Neuronal stem cell (in vitro differentiated cells): ENCODE data around the gene SLC16A14. TPM values are rescaled to one million over a fixed set of nuclear protein-coding genes. Genes with fewer than 3 reads are reported as not detected.

Experiments used
- DNase-seq: peaks from one replicate; pipeline ENCODE4 v3.0.0-alpha.2; 2013; ENCODE audit warnings: low spot score
- H2AFZ ChIP-seq: one replicate; pipeline ENCODE4 v1.6.1; 2013; ENCODE audit warnings: mild to moderate bottlenecking, low read length, inconsistent platforms
- H2AK5ac ChIP-seq: 2 replicates; pipeline ENCODE4 v1.6.1; 2013; ENCODE audit warnings: low read depth, mild to moderate bottlenecking, inconsistent platforms, low read length, moderate library complexity, mixed read lengths
- H2BK120ac ChIP-seq: 2 replicates; pipeline ENCODE4 v1.6.1; 2013; ENCODE audit warnings: low read depth, mild to moderate bottlenecking, inconsistent platforms, low read length, moderate library complexity, mixed read lengths
- H2BK12ac ChIP-seq: one replicate; pipeline ENCODE4 v1.6.1; 2013; ENCODE audit warnings: low read length, inconsistent platforms
- H2BK15ac ChIP-seq: 2 replicates; pipeline ENCODE4 v1.6.1; 2013; ENCODE audit warnings: mild to moderate bottlenecking, low read length, inconsistent platforms, mixed read lengths
- H2BK5ac ChIP-seq: one replicate; pipeline ENCODE4 v1.6.1; 2013; ENCODE audit warnings: inconsistent platforms, mild to moderate bottlenecking, low read length, moderate library complexity
- H3K14ac ChIP-seq: one replicate; pipeline ENCODE4 v1.6.1; 2013; ENCODE audit warnings: low read length, inconsistent platforms
- H3K18ac ChIP-seq: 2 replicates; pipeline ENCODE4 v1.6.1; 2013; ENCODE audit warnings: low read length, inconsistent platforms
- H3K23ac ChIP-seq: 2 replicates; pipeline ENCODE4 v1.6.1; 2013; ENCODE audit warnings: low read depth, mild to moderate bottlenecking, mixed read lengths, low read length, inconsistent platforms; ENCODE audit not compliant: poor library complexity
- H3K27ac ChIP-seq: replicated peaks from 3 replicates; pipeline ENCODE4 v1.5.1; 2013; ENCODE audit warnings: low read length, inconsistent platforms
- H3K27me3 ChIP-seq, 3 experiments: 2 replicates each; pipeline ENCODE4 v1.6.1; 2013; ENCODE audit warnings: low read length in 3 of 3, mild to moderate bottlenecking in 2 of 3, inconsistent platforms in 1 of 3, low read depth in 1 of 3, mixed read lengths in 1 of 3, moderate library complexity in 1 of 3; ENCODE audit not compliant: control insufficient read depth in 3 of 3, insufficient read depth in 3 of 3
- H3K36me3 ChIP-seq, 2 donors: replicated peaks in 1 of 2; 2 replicates each; pipeline ENCODE4 v1.6.1; 2013; ENCODE audit warnings: low read length in 2 of 2; ENCODE audit not compliant: control insufficient read depth in 2 of 2, insufficient read depth in 2 of 2
- H3K4ac ChIP-seq: 2 replicates; pipeline ENCODE4 v1.6.1; 2013; ENCODE audit warnings: inconsistent platforms, mild to moderate bottlenecking, low read length, moderate library complexity
- H3K4me1 ChIP-seq, 2 donors: 1 replicate in 1 of 2; 2 replicates in 1 of 2; pipeline ENCODE4 v1.6.1; 2013; ENCODE audit warnings: low read length in 2 of 2, low read depth in 1 of 2; ENCODE audit not compliant: control insufficient read depth in 2 of 2, insufficient read depth in 1 of 2
- H3K4me2 ChIP-seq: one replicate; pipeline ENCODE4 v1.6.1; 2013; ENCODE audit warnings: mild to moderate bottlenecking, low read length, inconsistent platforms; ENCODE audit not compliant: insufficient read depth, poor library complexity, severe bottlenecking
- H3K4me3 ChIP-seq, 2 donors: 2 replicates each; pipeline ENCODE4 v1.5.1; 2013; ENCODE audit warnings: low read length in 2 of 2, mild to moderate bottlenecking in 2 of 2, inconsistent platforms in 1 of 2, moderate library complexity in 1 of 2
- H3K79me1 ChIP-seq: one replicate; pipeline ENCODE4 v1.6.1; 2013; ENCODE audit warnings: low read depth, mild to moderate bottlenecking, inconsistent platforms, low read length, moderate library complexity
- H3K9ac ChIP-seq: one replicate; pipeline ENCODE4 v1.6.1; 2013; ENCODE audit warnings: mild to moderate bottlenecking, low read depth, low read length, inconsistent platforms; ENCODE audit not compliant: poor library complexity
- H3K9me3 ChIP-seq, 2 donors: replicated peaks in 1 of 2; 2 replicates each; pipeline versions ENCODE3 to v1.6.1; 2013; ENCODE audit warnings: low read length in 2 of 2, mild to moderate bottlenecking in 2 of 2, inconsistent platforms in 1 of 2, low read depth in 1 of 2, mixed read lengths in 1 of 2, moderate library complexity in 1 of 2; ENCODE audit not compliant: control insufficient read depth in 2 of 2, insufficient read depth in 1 of 2
- H4K8ac ChIP-seq: one replicate; pipeline ENCODE4 v1.6.1; 2013; ENCODE audit warnings: low read depth, mild to moderate bottlenecking, inconsistent platforms, low read length, moderate library complexity
- H4K91ac ChIP-seq: one replicate; pipeline ENCODE4 v1.6.1; 2013; ENCODE audit warnings: low read length, low read depth, mild to moderate bottlenecking, inconsistent platforms; ENCODE audit not compliant: poor library complexity
- WGBS, 2 donors: extraction: QIAGEN DNeasy Blood & Tissue Kit; methylation state at CpG; one replicate each; pipeline ENCODE4 v1.1.7; 2013; ENCODE audit warnings: missing lambda C conversion rate in 2 of 2, mixed read lengths in 1 of 2; ENCODE audit not compliant: insufficient read length in 2 of 2, insufficient replicate concordance in 1 of 2; ENCODE audit errors: extremely low coverage in 2 of 2; 5-methylcytosine and 5-hydroxymethylcytosine counted together
- small RNA-seq: library from polyadenylated mRNA; stranded (forward); fragments of <200 nt; extraction: miRNeasy Mini kit (QIAGEN cat#:217004); gene quantifications from one replicate; pipeline ENCODE3, GENCODE V24; 2013; ENCODE audit not compliant: insufficient read depth

SLC16A14 gene

DNA sequence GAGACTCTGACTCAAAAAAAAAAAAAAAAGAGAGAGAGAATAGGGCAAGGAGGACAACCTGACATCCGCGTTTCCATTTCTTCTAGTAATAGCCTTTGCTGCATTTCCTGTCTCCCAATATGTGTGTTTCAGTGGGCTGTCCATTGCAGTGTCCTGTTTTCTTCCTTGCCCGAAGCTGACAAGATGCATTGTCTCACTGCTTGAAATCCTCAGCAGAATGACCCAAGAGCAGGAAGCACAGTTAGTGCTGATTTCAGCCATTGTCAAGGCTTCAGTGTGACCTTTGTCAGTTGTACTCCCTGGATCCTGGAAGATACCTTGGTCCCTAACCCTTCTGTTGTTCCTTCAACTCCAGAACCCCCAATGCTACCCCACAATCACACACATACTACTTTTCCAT is 71.2 kb downstream of the SLC16A14 start:
- Histone ChIP-seq H3K9ac (no peak overlapping the region), H2AK5ac (no peak overlapping the region), H3K4me1 (no peaks in the 10 kb centered on the region), H2BK15ac (no peak overlapping the region), H4K8ac (no peak overlapping the region), H3K4me2 (no peak overlapping the region), H2AFZ (no peak overlapping the region), H4K91ac (no peak overlapping the region), H3K27ac (no peak overlapping the region), H3K27me3 (no peaks in the 10 kb centered on the region), H3K23ac (no peak overlapping the region), H3K36me3 (no peaks in the 10 kb centered on the region), H2BK5ac (no peak overlapping the region), H3K14ac (no peak overlapping the region), H3K79me1 (no peaks in the 10 kb centered on the region), H2BK12ac (no peak overlapping the region), H3K4ac (no peak overlapping the region), H3K18ac (no peak overlapping the region), H3K9me3 (no peaks in the 10 kb centered on the region), H2BK120ac (no peak overlapping the region), H3K4me3 (no peak overlapping the region)
- no CpG with 5 or more reads among the region's 3 CpGs for WGBS, 2 donors
- no peak for DNase-seq

GRCh38 chr2:229996320-229996719 is 72.4 kb downstream of the SLC16A14 start:
- Histone ChIP-seq H2AFZ (no peak overlapping the region), H4K8ac (no peak overlapping the region), H3K14ac (no peak overlapping the region), H2AK5ac (no peak overlapping the region), H3K36me3 (no peaks in the 10 kb centered on the region), H2BK12ac (no peak overlapping the region), H4K91ac (no peak overlapping the region), H3K18ac (no peak overlapping the region), H3K4me3 (no peak overlapping the region), H3K4me1 (no peaks in the 10 kb centered on the region), H2BK120ac (no peak overlapping the region), H3K27ac (no peak overlapping the region), H3K4ac (no peak overlapping the region), H3K9me3 (peaks cover 0 to under 1% of the 10 kb centered on the region in 2 donors), H3K9ac (no peak overlapping the region), H3K23ac (no peak overlapping the region), H3K27me3 (no peaks in the 10 kb centered on the region), H2BK15ac (no peak overlapping the region), H2BK5ac (no peak overlapping the region), H3K4me2 (no peak overlapping the region), H3K79me1 (no peaks in the 10 kb centered on the region)
- no CpG with 5 or more reads among the region's 4 CpGs for WGBS, 2 donors
- DNase-seq, result no peak

DNA sequence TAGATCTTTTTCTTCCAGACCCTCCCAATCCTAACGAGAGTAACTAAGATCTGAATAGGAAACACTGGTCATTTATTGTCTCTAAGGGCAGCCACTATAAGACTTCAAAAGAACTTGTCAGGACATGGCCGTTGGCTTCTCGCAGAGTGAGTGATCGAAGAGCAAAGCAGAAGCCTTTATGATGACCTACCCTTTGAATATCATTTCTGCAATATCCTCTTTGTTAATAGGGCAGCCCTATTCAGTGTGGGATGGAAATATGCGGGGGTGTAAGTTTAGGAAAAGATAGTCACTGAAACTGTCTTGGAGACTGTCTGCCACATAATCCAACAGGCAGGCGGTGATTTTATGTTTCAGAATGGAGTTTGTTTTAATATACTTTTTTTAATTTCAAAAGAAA is 75.5 kb downstream of the SLC16A14 start:
- Histone ChIP-seq H2AFZ (no peak overlapping the region), H3K9me3 (peaks cover 0 to 2% of the 10 kb centered on the region in 2 donors), H3K36me3 (no peaks in the 10 kb centered on the region), H4K8ac (no peak overlapping the region), H3K9ac (no peak overlapping the region), H2BK5ac (no peak overlapping the region), H3K4me2 (no peak overlapping the region), H3K4me3 (no peak overlapping the region), H3K23ac (no peak overlapping the region), H3K79me1 (no peaks in the 10 kb centered on the region), H2AK5ac (no peak overlapping the region), H3K14ac (no peak overlapping the region), H3K18ac (no peak overlapping the region), H2BK15ac (no peak overlapping the region), H2BK12ac (no peak overlapping the region), H3K27me3 (no peaks in the 10 kb centered on the region), H4K91ac (no peak overlapping the region), H3K4me1 (no peaks in the 10 kb centered on the region), H2BK120ac (no peak overlapping the region), H3K4ac (no peak overlapping the region), H3K27ac (no peak overlapping the region)
- no CpG with 5 or more reads among the region's 6 CpGs for WGBS, 2 donors
- no peak for DNase-seq

Small RNA genes lying within 50 kb of the gene (small RNA-seq; reads per million reads assigned to genes)
- not detected for gene RNY4P19
